HepG2 (cell line): ENCODE results near the gene GBE1. TPM values are rescaled to one million over a fixed set of nuclear protein-coding genes. Genes with fewer than 3 reads are reported as not detected.

Experiments used
- ATF7 ChIP-seq, 2 experiments: fragments of 450-650 bp in 1 of 2; sonication (generic) in 1 of 2; formaldehyde crosslinking in 1 of 2; IDR thresholded peaks; 2 replicates each; pipeline versions ENCODE4 v1.4.0 to v1.6.1; 2016 to 2020; ENCODE audit warnings: antibody characterized with exemption in 1 of 2, mild to moderate bottlenecking in 1 of 2, missing genetic modification reagents in 1 of 2
- CHD2 ChIP-seq: IDR thresholded peaks from 2 replicates; pipeline ENCODE4 v1.6.1; 2011; ENCODE audit warnings: low read depth, low read length, improper control_type of control experiment
- JDP2 ChIP-seq: sonication (generic); formaldehyde crosslinking; IDR thresholded peaks from 2 replicates; pipeline ENCODE4 v1.8.1; 2022; ENCODE audit warnings: missing genetic modification reagents, borderline replicate concordance
- NFKB2 ChIP-seq: sonication (generic); formaldehyde crosslinking; IDR thresholded peaks from 2 replicates; pipeline ENCODE4 v1.4.0; 2020; ENCODE audit warnings: missing genetic modification reagents, borderline replicate concordance
- RCOR2 ChIP-seq: IDR thresholded peaks from 2 replicates; pipeline ENCODE4 v1.6.1; 2016; ENCODE audit warnings: missing biosample characterization, missing genetic modification reagents
- REXO4 ChIP-seq: sonication (generic); formaldehyde crosslinking; IDR thresholded peaks from 2 replicates; pipeline ENCODE4 v1.8.0; 2022; ENCODE audit warnings: missing genetic modification reagents, mild to moderate bottlenecking, borderline replicate concordance
- SATB2 ChIP-seq: sonication (generic); formaldehyde crosslinking; IDR thresholded peaks from 2 replicates; pipeline ENCODE4 v1.5.0; 2020; ENCODE audit warnings: missing genetic modification reagents
- ZNF101 ChIP-seq: sonication (generic); formaldehyde crosslinking; IDR thresholded peaks from 2 replicates; pipeline ENCODE4 v1.4.0; 2020; ENCODE audit warnings: mild to moderate bottlenecking, low read depth, missing genetic modification reagents, borderline replicate concordance
- ZNF205 ChIP-seq: IDR thresholded peaks from 2 replicates; pipeline ENCODE4 v1.6.1; 2018; ENCODE audit warnings: missing biosample characterization, missing genetic modification reagents
- ZNF24 ChIP-seq: fragments of 450-650 bp; IDR thresholded peaks from 2 replicates; pipeline ENCODE4 v1.6.1; 2017; ENCODE audit warnings: antibody characterized with exemption, mild to moderate bottlenecking
- ZNF317 ChIP-seq: sonication (generic); formaldehyde crosslinking; IDR thresholded peaks from 2 replicates; pipeline ENCODE4 v1.5.0; 2020; ENCODE audit warnings: mild to moderate bottlenecking, missing genetic modification reagents
- ZNF468 ChIP-seq: sonication (generic); formaldehyde crosslinking; IDR thresholded peaks from 2 replicates; pipeline ENCODE4 v1.8.0; 2022; ENCODE audit warnings: mild to moderate bottlenecking, moderate library complexity, missing genetic modification reagents
- ZNF713 ChIP-seq: sonication (generic); formaldehyde crosslinking; IDR thresholded peaks from 2 replicates; pipeline ENCODE4 v1.4.0; 2020; ENCODE audit warnings: mild to moderate bottlenecking, missing genetic modification reagents
- ZNF781 ChIP-seq: sonication (generic); formaldehyde crosslinking; IDR thresholded peaks from 2 replicates; pipeline ENCODE4 v1.5.1; 2020; ENCODE audit warnings: borderline replicate concordance, mild to moderate bottlenecking, missing genetic modification reagents; ENCODE audit errors: not compliant biosample characterization
- polyA plus RNA-seq, 8 experiments: library from polyadenylated mRNA; depleted of rRNA in 3 of 8; stranded (reverse) in 7 of 8; unstranded in 1 of 8; fragments of >200 nt; fragmentation: Illumina TruSeq in 4 of 8; extraction: Trizol in 4 of 8; gene quantifications; 2 replicates each; pipeline versions ENCODE4 v1.2.1 to v1.2.3, GENCODE V29; 2011 to 2016; ENCODE audit warnings: low read depth in 4 of 8, missing spikeins in 1 of 8, mixed read lengths in 1 of 8; ENCODE audit not compliant: insufficient read depth in 1 of 8
- total RNA-seq, 5 experiments: library from RNA; depleted of rRNA; stranded (reverse); fragments of >200 nt; fragmentation: Illumina TruSeq; extraction: Trizol; gene quantifications; 2 replicates each; pipeline ENCODE4 v1.2.3, GENCODE V29; 2016; ENCODE audit warnings: low read depth in 1 of 5
- TF ChIP-seq, protein P1 (sequence below), 2 experiments: sonication (generic) in 1 of 2; formaldehyde crosslinking in 1 of 2; IDR thresholded peaks; 2 replicates each; pipeline versions ENCODE4 v1.4.0 to v1.6.1; 2016 to 2020; ENCODE audit warnings: borderline replicate concordance in 1 of 2, low read depth in 1 of 2, mild to moderate bottlenecking in 1 of 2, missing genetic modification reagents in 1 of 2
- TF ChIP-seq, protein P2 (sequence below): IDR thresholded peaks from 2 replicates; pipeline ENCODE4 v1.6.1; 2016; ENCODE audit warnings: mild to moderate bottlenecking
- TF ChIP-seq, protein P3 (sequence below): sonication (generic); formaldehyde crosslinking; IDR thresholded peaks from 2 replicates; pipeline ENCODE4 v1.4.0; 2020; ENCODE audit warnings: missing genetic modification reagents, borderline replicate concordance
- TF ChIP-seq, protein P4 (sequence below): sonication (generic); formaldehyde crosslinking; IDR thresholded peaks from 2 replicates; pipeline ENCODE4 v1.5.0; 2020; ENCODE audit warnings: missing genetic modification reagents

Gene GBE1
- total and polyA plus RNA-seq, 2 of the 13 experiments (the other 11 are each of a cell fraction or from before 2014, with no cell fraction given): 22.9 to 36.1 TPM

DNA sequence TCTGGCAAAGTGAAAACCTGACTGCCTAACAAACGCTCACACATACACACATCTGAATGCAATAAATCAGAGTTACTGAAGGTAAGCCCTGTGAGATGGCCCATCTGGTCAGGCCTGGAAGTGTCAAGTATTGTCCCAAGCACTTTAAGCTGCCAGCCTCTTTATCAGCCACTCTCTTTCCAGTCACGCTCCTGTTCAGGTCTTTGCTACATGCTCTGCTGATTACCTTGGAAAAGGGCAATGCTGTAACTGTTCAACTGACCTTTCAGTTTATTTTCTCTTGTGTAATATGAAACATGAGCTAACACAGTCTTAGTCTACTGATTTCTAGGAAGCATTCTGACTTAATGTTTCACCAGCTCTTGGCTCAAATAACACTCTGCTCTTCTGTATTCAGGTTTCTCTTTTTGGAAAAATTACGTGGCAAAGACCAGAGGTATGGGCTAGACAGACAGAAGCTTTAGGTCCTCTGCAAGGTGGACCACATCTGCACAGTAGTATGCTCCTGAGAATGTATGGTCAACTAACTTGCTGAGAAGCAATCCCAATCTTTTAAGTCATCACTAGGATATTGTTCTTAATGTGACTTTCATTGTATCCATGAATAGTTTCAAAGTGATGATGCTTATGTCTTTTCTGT lies 44.5 kb downstream of the GBE1 start (continued):
- TF ChIP-seq, protein P1, sequence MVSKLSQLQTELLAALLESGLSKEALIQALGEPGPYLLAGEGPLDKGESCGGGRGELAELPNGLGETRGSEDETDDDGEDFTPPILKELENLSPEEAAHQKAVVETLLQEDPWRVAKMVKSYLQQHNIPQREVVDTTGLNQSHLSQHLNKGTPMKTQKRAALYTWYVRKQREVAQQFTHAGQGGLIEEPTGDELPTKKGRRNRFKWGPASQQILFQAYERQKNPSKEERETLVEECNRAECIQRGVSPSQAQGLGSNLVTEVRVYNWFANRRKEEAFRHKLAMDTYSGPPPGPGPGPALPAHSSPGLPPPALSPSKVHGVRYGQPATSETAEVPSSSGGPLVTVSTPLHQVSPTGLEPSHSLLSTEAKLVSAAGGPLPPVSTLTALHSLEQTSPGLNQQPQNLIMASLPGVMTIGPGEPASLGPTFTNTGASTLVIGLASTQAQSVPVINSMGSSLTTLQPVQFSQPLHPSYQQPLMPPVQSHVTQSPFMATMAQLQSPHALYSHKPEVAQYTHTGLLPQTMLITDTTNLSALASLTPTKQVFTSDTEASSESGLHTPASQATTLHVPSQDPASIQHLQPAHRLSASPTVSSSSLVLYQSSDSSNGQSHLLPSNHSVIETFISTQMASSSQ (IDR thresholded peaks at IDR 0.05; ENCODE audit: low read depth): peak; percentile 84
- TF ChIP-seq, protein P1 (CRISPR knock-in tag; IDR thresholded peaks at IDR 0.05; ENCODE audit: borderline replicate concordance): peak; percentile 93
- TF ChIP-seq SATB2 (CRISPR knock-in tag): no peak
- TF ChIP-seq ZNF101: no peak
- TF ChIP-seq NFKB2 (CRISPR knock-in tag): no peak
- peak; percentile 53; the same call in 1 of the 2 replicates for TF ChIP-seq ZNF205 (CRISPR knock-in tag)
- no peak for TF ChIP-seq ZNF781
- TF ChIP-seq CHD2: no peak
- TF ChIP-seq ZNF468: no peak
- no peak for TF ChIP-seq ATF7 (IDR thresholded peaks at IDR 0.05)
- no peak for TF ChIP-seq ATF7 (CRISPR knock-in tag; IDR thresholded peaks at IDR 0.05)
- TF ChIP-seq ZNF317 (CRISPR knock-in tag): peak; percentile 93
- TF ChIP-seq, protein P2, sequence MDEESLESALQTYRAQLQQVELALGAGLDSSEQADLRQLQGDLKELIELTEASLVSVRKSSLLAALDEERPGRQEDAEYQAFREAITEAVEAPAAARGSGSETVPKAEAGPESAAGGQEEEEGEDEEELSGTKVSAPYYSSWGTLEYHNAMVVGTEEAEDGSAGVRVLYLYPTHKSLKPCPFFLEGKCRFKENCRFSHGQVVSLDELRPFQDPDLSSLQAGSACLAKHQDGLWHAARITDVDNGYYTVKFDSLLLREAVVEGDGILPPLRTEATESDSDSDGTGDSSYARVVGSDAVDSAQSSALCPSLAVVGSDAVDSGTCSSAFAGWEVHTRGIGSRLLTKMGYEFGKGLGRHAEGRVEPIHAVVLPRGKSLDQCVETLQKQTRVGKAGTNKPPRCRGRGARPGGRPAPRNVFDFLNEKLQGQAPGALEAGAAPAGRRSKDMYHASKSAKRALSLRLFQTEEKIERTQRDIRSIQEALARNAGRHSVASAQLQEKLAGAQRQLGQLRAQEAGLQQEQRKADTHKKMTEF (CRISPR knock-in tag): peak; percentile 93
- no peak for TF ChIP-seq ZNF713
- TF ChIP-seq RCOR2 (CRISPR knock-in tag): peak; percentile 81; the same call in 1 of the 2 replicates
- TF ChIP-seq REXO4 (CRISPR knock-in tag): no peak
- no peak for TF ChIP-seq ZNF24
- TF ChIP-seq, protein P3, sequence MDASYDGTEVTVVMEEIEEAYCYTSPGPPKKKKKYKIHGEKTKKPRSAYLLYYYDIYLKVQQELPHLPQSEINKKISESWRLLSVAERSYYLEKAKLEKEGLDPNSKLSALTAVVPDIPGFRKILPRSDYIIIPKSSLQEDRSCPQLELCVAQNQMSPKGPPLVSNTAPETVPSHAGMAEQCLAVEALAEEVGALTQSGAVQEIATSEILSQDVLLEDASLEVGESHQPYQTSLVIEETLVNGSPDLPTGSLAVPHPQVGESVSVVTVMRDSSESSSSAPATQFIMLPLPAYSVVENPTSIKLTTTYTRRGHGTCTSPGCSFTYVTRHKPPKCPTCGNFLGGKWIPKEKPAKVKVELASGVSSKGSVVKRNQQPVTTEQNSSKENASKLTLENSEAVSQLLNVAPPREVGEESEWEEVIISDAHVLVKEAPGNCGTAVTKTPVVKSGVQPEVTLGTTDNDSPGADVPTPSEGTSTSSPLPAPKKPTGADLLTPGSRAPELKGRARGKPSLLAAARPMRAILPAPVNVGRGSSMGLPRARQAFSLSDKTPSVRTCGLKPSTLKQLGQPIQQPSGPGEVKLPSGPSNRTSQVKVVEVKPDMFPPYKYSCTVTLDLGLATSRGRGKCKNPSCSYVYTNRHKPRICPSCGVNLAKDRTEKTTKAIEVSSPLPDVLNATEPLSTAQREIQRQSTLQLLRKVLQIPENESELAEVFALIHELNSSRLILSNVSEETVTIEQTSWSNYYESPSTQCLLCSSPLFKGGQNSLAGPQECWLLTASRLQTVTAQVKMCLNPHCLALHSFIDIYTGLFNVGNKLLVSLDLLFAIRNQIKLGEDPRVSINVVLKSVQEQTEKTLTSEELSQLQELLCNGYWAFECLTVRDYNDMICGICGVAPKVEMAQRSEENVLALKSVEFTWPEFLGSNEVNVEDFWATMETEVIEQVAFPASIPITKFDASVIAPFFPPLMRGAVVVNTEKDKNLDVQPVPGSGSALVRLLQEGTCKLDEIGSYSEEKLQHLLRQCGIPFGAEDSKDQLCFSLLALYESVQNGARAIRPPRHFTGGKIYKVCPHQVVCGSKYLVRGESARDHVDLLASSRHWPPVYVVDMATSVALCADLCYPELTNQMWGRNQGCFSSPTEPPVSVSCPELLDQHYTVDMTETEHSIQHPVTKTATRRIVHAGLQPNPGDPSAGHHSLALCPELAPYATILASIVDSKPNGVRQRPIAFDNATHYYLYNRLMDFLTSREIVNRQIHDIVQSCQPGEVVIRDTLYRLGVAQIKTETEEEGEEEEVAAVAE (CRISPR knock-in tag): peak; percentile 52; the same call in 1 of the 2 replicates
- TF ChIP-seq, protein P4, sequence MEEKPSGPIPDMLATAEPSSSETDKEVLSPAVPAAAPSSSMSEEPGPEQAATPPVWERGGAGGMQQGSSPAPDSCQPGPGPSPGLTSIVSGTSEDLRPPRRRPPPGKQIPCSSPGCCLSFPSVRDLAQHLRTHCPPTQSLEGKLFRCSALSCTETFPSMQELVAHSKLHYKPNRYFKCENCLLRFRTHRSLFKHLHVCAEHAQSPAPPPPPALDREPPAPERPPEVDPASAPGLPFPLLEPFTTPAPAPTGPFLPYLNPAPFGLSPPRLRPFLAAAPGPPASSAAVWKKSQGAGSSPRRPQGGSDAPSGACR: peak; percentile 59; the same call in 1 of the 2 replicates
- no peak for TF ChIP-seq JDP2 (CRISPR knock-in tag)
